GM10847 (cell line): ENCODE results near the gene REEP6.

Source experiments
- POLR2A ChIP-seq: IDR thresholded peaks from 2 replicates; pipeline ENCODE4 v1.6.1; 2011; ENCODE audit not compliant: insufficient read length; ENCODE audit errors: extremely low read depth

The REEP6 gene

GRCh38 chr19:1491114-1491848 is at the start of gene REEP6:
Gene REEP6, plus strand, starts transcription at chr19:1491181. Its CDS starts 89 bp downstream, at chr19:1491270.
- TF ChIP-seq POLR2A, result no peak

- no peak for TF ChIP-seq POLR2A
Observed at GRCh38 chr19:1441677-1442438, 49.1 kb upstream of the REEP6 start.

- no peak for TF ChIP-seq POLR2A
Observed at GRCh38 chr19:1445185-1445931, 45.6 kb upstream of the REEP6 start.

GRCh38 chr19:1445932-1446712 is 44.9 kb upstream of the REEP6 start:
- no peak for TF ChIP-seq POLR2A

GRCh38 chr19:1446713-1447481 is 44.1 kb upstream of the REEP6 start:
- no peak for TF ChIP-seq POLR2A

GRCh38 chr19:1447504-1447903 is 43.5 kb upstream of the REEP6 start:
- TF ChIP-seq POLR2A, result no peak

GRCh38 chr19:1447944-1448343 is 43.0 kb upstream of the REEP6 start:
- TF ChIP-seq POLR2A, result no peak

- no peak for TF ChIP-seq POLR2A
Observed at GRCh38 chr19:1449467-1450442, 41.2 kb upstream of the REEP6 start, which contains the start of gene APC2. Gene APC2, plus strand, starts transcription at chr19:1450121. Its CDS starts 2,881 bp downstream, at chr19:1453002.

- TF ChIP-seq POLR2A, result no peak
Observed at GRCh38 chr19:1450735-1451731, 39.9 kb upstream of the REEP6 start.

GRCh38 chr19:1451916-1452801 is 38.8 kb upstream of the REEP6 start:
- TF ChIP-seq POLR2A, result no peak
